OCI-LY7 (cell line): ENCODE results near the gene CCDC92. TPM values are rescaled to one million over a fixed set of nuclear protein-coding genes. Genes with fewer than 3 reads are reported as not detected.
A peak's percentile ranks its signal among the peaks of the same experiment; 100 is the strongest.

Experiments
- Bru-seq: library from RNA; stranded (reverse); fragments of 400-500 nt; gene quantifications from one replicate; lab custom pipeline; 2021; lab: Mats Ljungman, UMichigan
- BruChase-seq, 2 experiments: library from RNA; stranded (reverse); fragments of 400-500 nt; gene quantifications; one replicate each; lab custom pipeline; 2021; lab: Mats Ljungman, UMichigan
- BruUV-seq: library from RNA; stranded (reverse); fragments of 400-500 nt; replicated peaks from 2 replicates; lab custom pipeline; 2021; lab: Mats Ljungman, UMichigan
- CTCF ChIA-PET: fragments of 300-600 bp; sonication (Branson Sonifier 250); formaldehyde crosslinking; loops from one replicate; lab custom pipeline; 2022; ENCODE audit warnings: antibody characterized with exemption; ENCODE audit not compliant: unreplicated experiment; lab: Charles Lee
- POLR2A ChIA-PET: fragments of 300-600 bp; sonication (Branson Sonifier 250); formaldehyde crosslinking; loops from one replicate; lab custom pipeline; 2022; ENCODE audit warnings: antibody characterized with exemption; lab: Charles Lee
- DNase-seq: peaks from one replicate; pipeline ENCODE4 v3.0.0-alpha.2; 2015; ENCODE audit warnings: low spot score
- H2AFZ ChIP-seq: fragments of 200-600 bp; sonication (generic), shearing (Covaris generic); 2 replicates; pipeline ENCODE4 v1.6.1; 2014; ENCODE audit warnings: mild to moderate bottlenecking, antibody characterized with exemption, low read length, moderate library complexity
- H3K27ac ChIP-seq: fragments of 200-600 bp; sonication (generic); 2 replicates; pipeline ENCODE4 v1.5.1; 2014; ENCODE audit warnings: mixed run types, low read depth, mild to moderate bottlenecking, moderate library complexity, low read length, inconsistent platforms; ENCODE audit not compliant: poor library complexity, severe bottlenecking
- H3K36me3 ChIP-seq: fragments of 200-600 bp; sonication (generic); 2 replicates; pipeline ENCODE4 v1.6.1; 2014; ENCODE audit warnings: mild to moderate bottlenecking, antibody characterized with exemption, low read length, moderate library complexity, mixed read lengths; ENCODE audit not compliant: insufficient read depth
- H3K4me1 ChIP-seq: fragments of 200-600 bp; sonication (generic); 2 replicates; pipeline ENCODE4 v1.5.1; 2014; ENCODE audit warnings: mild to moderate bottlenecking, low read length; ENCODE audit not compliant: insufficient read depth, poor library complexity, severe bottlenecking
- H3K4me2 ChIP-seq: fragments of 200-600 bp; sonication (generic); 2 replicates; pipeline ENCODE4 v1.6.1; 2014; ENCODE audit warnings: mild to moderate bottlenecking, low read length
- H3K4me3 ChIP-seq: fragments of 200-600 bp; sonication (generic); 2 replicates; pipeline ENCODE4 v1.5.1; 2014; ENCODE audit warnings: mild to moderate bottlenecking, low read depth, low read length; ENCODE audit not compliant: poor library complexity, severe bottlenecking
- H3K79me2 ChIP-seq: fragments of 200-600 bp; sonication (generic); 2 replicates; pipeline ENCODE4 v1.6.1; 2016; ENCODE audit warnings: low read depth, mild to moderate bottlenecking, low read length, moderate library complexity, mixed read lengths; ENCODE audit not compliant: insufficient read depth
- H3K9me2 ChIP-seq: fragments of 200-600 bp; sonication (generic); 2 replicates; pipeline ENCODE4 v1.6.1; 2016; ENCODE audit warnings: mild to moderate bottlenecking, low read length, mixed read lengths; ENCODE audit not compliant: insufficient read depth
- H3K9me3 ChIP-seq: fragments of 200-600 bp; sonication (generic); 2 replicates; pipeline ENCODE4 v1.6.1; 2014; ENCODE audit warnings: mild to moderate bottlenecking, mixed run types, low read length, mixed read lengths
- H4K20me1 ChIP-seq: fragments of 200-600 bp; sonication (generic); 2 replicates; pipeline ENCODE4 v1.6.1; 2014; ENCODE audit warnings: mild to moderate bottlenecking, antibody characterized with exemption, low read length, moderate library complexity, mixed read lengths; ENCODE audit not compliant: insufficient read depth
- EZH2phosphoT487 ChIP-seq: fragments of 200-600 bp; sonication (generic); IDR thresholded peaks from 2 replicates; pipeline ENCODE4 v1.6.1; 2018; ENCODE audit warnings: low read depth, borderline replicate concordance, mild to moderate bottlenecking, mixed run types, antibody characterized with exemption, low read length, moderate library complexity, mixed read lengths
- intact Hi-C: fragments of 100-400 bp; cut with micrococcal nuclease; formaldehyde crosslinking; loops from one replicate; pipeline ENCODE4 v1.10.0; 2022; ENCODE audit not compliant: unreplicated experiment
- long read RNA-seq: library from polyadenylated mRNA; stranded (forward); transcript quantifications from one replicate; pipeline ENCODE4 v2.0.0, GENCODE V29; 2022
- total RNA-seq, 2 experiments: library from RNA; depleted of rRNA in 1 of 2; stranded (reverse); fragments of >200 nt in 1 of 2; shearing (Covaris generic) in 1 of 2; gene quantifications; 2 replicates each; pipeline ENCODE4 v1.2.3, GENCODE V29; 2014 to 2022
- TF ChIP-seq, protein P1 (sequence below): fragments of 200-600 bp; sonication (generic); conservative IDR thresholded peaks from 2 replicates; pipeline ENCODE4 v1.5.1; 2014; ENCODE audit warnings: mild to moderate bottlenecking, antibody characterized with exemption, low read length, moderate library complexity, mixed read lengths

Gene CCDC92, protein sequence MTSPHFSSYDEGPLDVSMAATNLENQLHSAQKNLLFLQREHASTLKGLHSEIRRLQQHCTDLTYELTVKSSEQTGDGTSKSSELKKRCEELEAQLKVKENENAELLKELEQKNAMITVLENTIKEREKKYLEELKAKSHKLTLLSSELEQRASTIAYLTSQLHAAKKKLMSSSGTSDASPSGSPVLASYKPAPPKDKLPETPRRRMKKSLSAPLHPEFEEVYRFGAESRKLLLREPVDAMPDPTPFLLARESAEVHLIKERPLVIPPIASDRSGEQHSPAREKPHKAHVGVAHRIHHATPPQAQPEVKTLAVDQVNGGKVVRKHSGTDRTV
- total RNA-seq (2014; rRNA removed; shearing (Covaris generic)) (2.5 and 3.1 TPM in 2 replicates), total RNA-seq (2022) (10.2 and 12.3 TPM in 2 replicates), Bru-seq, nascent RNA (percentile 43 among the genes with signal in this experiment), BruChase-seq, experiment 1, labeled RNA remaining after a 6-hour chase (percentile 48 among the genes with signal in this experiment), BruChase-seq, experiment 2, labeled RNA remaining after a 2-hour chase (percentile 54 among the genes with signal in this experiment)
- long read RNA-seq, full-length matches to known transcripts = 23 of 34 reads
- long read RNA-seq, partial matches to known transcripts = 0 of 34 reads
- long read RNA-seq, other reads (novel, unspliced or antisense) = 11 of 34 reads

GRCh38 chr12:123972457-123973401 is at the start of gene CCDC92, which contains the start of gene ZNF664:
Gene CCDC92, minus strand, starts transcription at chr12:123972831. Its CDS starts 28,526 bp downstream, at chr12:123944305.
Gene ZNF664, plus strand, starts transcription at chr12:123973215. Its CDS starts 38,930 bp downstream, at chr12:124012145.
- peak; percentile 94 for DNase-seq
- peaks cover 17% of the 10 kb centered on the region for H3K36me3 ChIP-seq
- H3K4me1 ChIP-seq = peaks cover 17% of the 10 kb centered on the region
- 0 out of 2 replicates have a peak, but pooled peaks cover 5% of the 10 kb centered on the region for H4K20me1 ChIP-seq
- H3K4me3 ChIP-seq = peak within 1 kb of the TSS; percentile 84
- no peaks in the 10 kb centered on the region for H3K9me3 ChIP-seq
- intact Hi-C loops = loop anchor here (5.0 kb wide), 1 partner anchor 260 kb away; the partner anchor contains the start of gene ATP6V0A2
- TF ChIP-seq EZH2phosphoT487 = no peak
- TF ChIP-seq, protein P1, sequence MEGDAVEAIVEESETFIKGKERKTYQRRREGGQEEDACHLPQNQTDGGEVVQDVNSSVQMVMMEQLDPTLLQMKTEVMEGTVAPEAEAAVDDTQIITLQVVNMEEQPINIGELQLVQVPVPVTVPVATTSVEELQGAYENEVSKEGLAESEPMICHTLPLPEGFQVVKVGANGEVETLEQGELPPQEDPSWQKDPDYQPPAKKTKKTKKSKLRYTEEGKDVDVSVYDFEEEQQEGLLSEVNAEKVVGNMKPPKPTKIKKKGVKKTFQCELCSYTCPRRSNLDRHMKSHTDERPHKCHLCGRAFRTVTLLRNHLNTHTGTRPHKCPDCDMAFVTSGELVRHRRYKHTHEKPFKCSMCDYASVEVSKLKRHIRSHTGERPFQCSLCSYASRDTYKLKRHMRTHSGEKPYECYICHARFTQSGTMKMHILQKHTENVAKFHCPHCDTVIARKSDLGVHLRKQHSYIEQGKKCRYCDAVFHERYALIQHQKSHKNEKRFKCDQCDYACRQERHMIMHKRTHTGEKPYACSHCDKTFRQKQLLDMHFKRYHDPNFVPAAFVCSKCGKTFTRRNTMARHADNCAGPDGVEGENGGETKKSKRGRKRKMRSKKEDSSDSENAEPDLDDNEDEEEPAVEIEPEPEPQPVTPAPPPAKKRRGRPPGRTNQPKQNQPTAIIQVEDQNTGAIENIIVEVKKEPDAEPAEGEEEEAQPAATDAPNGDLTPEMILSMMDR = no peak
- ChIA-PET CTCF (no interaction called here), POLR2A (interaction anchor here (0.6 kb wide), 3 partner anchors 261 to 827 kb away, joined by 5 to 6 read pairs (median 6); partner anchors contain the start of gene ATP6V0A2)
- H3K27ac ChIP-seq = no peak within 1 kb of the TSS
- peak within 1 kb of the TSS; percentile 76 for H2AFZ ChIP-seq
- BruUV-seq = no TSS peak
- H3K4me2 ChIP-seq = peak within 1 kb of the TSS; percentile 98
- H3K79me2 ChIP-seq = peaks cover 17% of the 10 kb centered on the region; the same call in 1 of the 2 replicates
- no peaks in the 10 kb centered on the region for H3K9me2 ChIP-seq

- no TSS peak for BruUV-seq
- H4K20me1 ChIP-seq = no peaks in the 10 kb centered on the region
- intact Hi-C loops = no loop called here
- H3K36me3 ChIP-seq = no peaks in the 10 kb centered on the region
- no peak for TF ChIP-seq EZH2phosphoT487
- TF ChIP-seq, protein P1 = no peak
- no peaks in the 10 kb centered on the region for H3K9me3 ChIP-seq
- no peak overlapping the region for H3K4me2 ChIP-seq
- H3K4me3 ChIP-seq = no peak overlapping the region
- no peaks in the 10 kb centered on the region for H3K4me1 ChIP-seq
- no peak overlapping the region for H3K27ac ChIP-seq
- POLR2A ChIA-PET = no interaction called here
- no peaks in the 10 kb centered on the region for H3K9me2 ChIP-seq
- CTCF ChIA-PET = no interaction called here
- DNase-seq = no peak
- no peak overlapping the region for H2AFZ ChIP-seq
- H3K79me2 ChIP-seq = no peaks in the 10 kb centered on the region
Observed at GRCh38 chr12:124022161-124022560, 49.5 kb upstream of the CCDC92 start.
